Heart right ventricle (tissue), 16 donors: ENCODE measurements around the gene SLC6A9. TPM values are rescaled to one million over a fixed set of nuclear protein-coding genes. Genes with fewer than 3 reads are reported as not detected.

Experiments
- ATAC-seq, 8 donors: fragments of 200-7000 bp; cut with Tn5 transposase; one replicate each; pipeline ENCODE4 v1.9.1; 2020; ENCODE audit warnings: mild to moderate bottlenecking in 8 of 8, moderate library complexity in 8 of 8, moderate number of reproducible peaks in 1 of 8
- DNase-seq, 2 donors: peaks; one replicate each; pipeline ENCODE4 v3.0.0-alpha.2; 2020
- H3K27ac ChIP-seq, 10 donors: fragments of 200-600 bp; sonication (generic) in 2 of 10; one replicate each; pipeline versions ENCODE4 v1.5.0 to v1.8.0; 2020 to 2022; ENCODE audit warnings: mild to moderate bottlenecking in 3 of 10
- H3K27me3 ChIP-seq, 7 donors: fragments of 200-600 bp; one replicate each; pipeline ENCODE4 v1.8.0; 2021 to 2022; ENCODE audit warnings: mild to moderate bottlenecking in 2 of 7
- H3K36me3 ChIP-seq, 9 donors: fragments of 200-600 bp; sonication (generic) in 1 of 9; one replicate each; pipeline versions ENCODE4 v1.5.0 to v1.8.0; 2020 to 2022; ENCODE audit warnings: mild to moderate bottlenecking in 2 of 9
- H3K4me1 ChIP-seq, 9 donors: fragments of 200-600 bp; sonication (generic) in 1 of 9; one replicate each; pipeline versions ENCODE4 v1.5.0 to v1.8.0; 2020 to 2022; ENCODE audit warnings: mild to moderate bottlenecking in 4 of 9
- H3K4me3 ChIP-seq, 10 donors: fragments of 200-600 bp; sonication (generic) in 2 of 10; one replicate each; pipeline versions ENCODE4 v1.5.0 to v1.8.0; 2020 to 2022; ENCODE audit warnings: mild to moderate bottlenecking in 7 of 10, moderate library complexity in 2 of 10
- H3K9me3 ChIP-seq, 11 donors: fragments of 200-600 bp in 10 of 11; sonication (generic) in 2 of 11; one replicate each; pipeline versions ENCODE4 v1.5.0 to v1.8.0; 2013 to 2022; ENCODE audit warnings: mild to moderate bottlenecking in 2 of 11, control low read depth in 1 of 11, moderate library complexity in 1 of 11
- CTCF ChIP-seq, 9 donors: fragments of 200-600 bp; sonication (generic) in 2 of 9; IDR thresholded peaks; one replicate each; pipeline versions ENCODE4 v1.5.0 to v1.8.0; 2021 to 2022; ENCODE audit warnings: antibody characterized with exemption in 9 of 9, mild to moderate bottlenecking in 5 of 9, moderate library complexity in 1 of 9
- WGBS, 2 donors: extraction: QIAGEN DNeasy Blood & Tissue Kit; methylation state at CpG; one replicate each; pipeline ENCODE4 v1.1.7; 2013; ENCODE audit warnings: inconsistent platforms in 1 of 2; 5-methylcytosine and 5-hydroxymethylcytosine counted together
- intact Hi-C, 10 donors: fragments of 100-400 bp; cut with DNase I; formaldehyde crosslinking; loops; one replicate each; pipeline versions ENCODE4 v1.11.1 to v1.14.2; 2022
- polyA plus RNA-seq, 2 donors: library from polyadenylated mRNA; stranded (reverse); fragments of 200-250 nt; gene quantifications; one replicate each; pipeline ENCODE4 v1.2.3, GENCODE V29; 2013
- total RNA-seq, 10 donors: library from RNA; stranded (reverse); fragmentation: NEBNext Ultra II Directional in 3 of 10; extraction: Animal tissue kit (Norgen Biotek cat#: 25700) in 3 of 10; gene quantifications; one replicate each; pipeline versions ENCODE4 v1.2.1 to v1.2.4, GENCODE V29; 2021 to 2023
- donor health status: Arrhythmogenic right ventricular cardiomyopathy.
- donor health status: ischemic (EF 13 %, LVEDD 7.1; RV severe dilation, severe dysfunction).
- donor health status: healthy with polysubstance abuse.
- donor health status: DM: no; HTN: yes; CAD: no.
- donor health status: DM: no; HTN: no; CAD: no.
- donor health status: ischemic (EF 25% LVEDD 6.9; RV normal size, moderate dysfunction).
- donor health status: ischemic (EF 25% LVEDD 5.7; RV mildly dilated, moderate dysfunction).
- donor health status: healthy.
- donor health status: DM: yes; HTN: yes; CAD: no.
- donor health status: Ischemic cardiomyopathy.
- donor health status: ischemic (EF 35%, LVEDD 5.7; RV mildly dilated, moderate dysfunction).
- donor health status: nonischemic (EF 11% LVEDD 7.7; RV severe dilation, severe dysfunction).
- donor health status: DM: yes; HTN: yes; CAD: no.
- donor health status: PGD.
- donor health status: ischemic (EF 29% LVEDD 5.4; RV normal size, mild dysfunction).
- donor health status: nonischemic (EF 23%, LVEDD 6.1; RV moderate dilation, normal function).

The SLC6A9 gene
- total and polyA plus RNA-seq, 12 donors: 0.32 to 1.7 (median 0.96) TPM

- Histone ChIP-seq H3K27ac (no peak overlapping the region), H3K36me3 (no peaks in the 10 kb centered on the region), H3K9me3 (no peaks in the 10 kb centered on the region), H3K4me1 (peaks cover 0 to 10% (median under 1%) of the 10 kb centered on the region in 9 donors), H3K27me3 (no peaks in the 10 kb centered on the region), H3K4me3 (no peak overlapping the region)
- WGBS, 2 donors: 84% methylated on average over 22 of the region's 22 CpGs
- ATAC-seq: no peak
- intact Hi-C loops: loop anchor here in 1 of 10 donors (10.0 kb wide), 1 partner anchor 217 kb away; the partner anchor contains the start of gene DMAP1
- TF ChIP-seq CTCF (IDR thresholded peaks at IDR 0.05): no peak
- DNase-seq: no peak
Measured at GRCh38 chr1:43997295-43997999, 33.8 kb downstream of the SLC6A9 start.

- H3K4me3 ChIP-seq: no peak overlapping the region
- TF ChIP-seq CTCF (IDR thresholded peaks at IDR 0.05): no peak
- ATAC-seq (no peak), DNase-seq (no peak)
- no peaks in the 10 kb centered on the region for H3K36me3 ChIP-seq
- intact Hi-C loops: loop anchor here in 1 of 10 donors (10.0 kb wide), 1 partner anchor 218 kb away; the partner anchor contains the start of gene DMAP1
- 79 to 85% methylated on average over 6 of the region's 6 CpGs for WGBS, 2 donors
- H3K27me3 ChIP-seq: no peaks in the 10 kb centered on the region
- no peak overlapping the region for H3K27ac ChIP-seq
- no peaks in the 10 kb centered on the region for H3K9me3 ChIP-seq
- H3K4me1 ChIP-seq: peaks cover 0 to 17% (median 7%) of the 10 kb centered on the region in 9 donors
Measured at GRCh38 chr1:43996733-43997115, 34.5 kb downstream of the SLC6A9 start.

GRCh38 chr1:43995984-43996732 is 35.1 kb downstream of the SLC6A9 start:
- Histone ChIP-seq H3K27ac (no peak overlapping the region), H3K4me3 (no peak overlapping the region), H3K27me3 (no peaks in the 10 kb centered on the region), H3K36me3 (no peaks in the 10 kb centered on the region), H3K9me3 (no peaks in the 10 kb centered on the region), H3K4me1 (peaks cover 0 to 20% (median 8%) of the 10 kb centered on the region in 9 donors)
- ATAC-seq (no peak), DNase-seq (no peak)
- TF ChIP-seq CTCF (IDR thresholded peaks at IDR 0.05): no peak
- 77 to 79% methylated on average over 21 of the region's 21 CpGs for WGBS, 2 donors
- intact Hi-C loops: loop anchor here in 1 of 10 donors (10.0 kb wide), 1 partner anchor 219 kb away; the partner anchor contains the start of gene DMAP1
